ENCODE results near the gene STAC2. TPM values are rescaled to one million over a fixed set of nuclear protein-coding genes. Genes with fewer than 3 reads are reported as not detected.
"Not testable (repeated sequence)": the region's sequence is repeated elsewhere in the genome, so short reads cannot be mapped to it uniquely, and the experiment has no call there.

The STAC2 gene
- not detected for total RNA-seq

DNA sequence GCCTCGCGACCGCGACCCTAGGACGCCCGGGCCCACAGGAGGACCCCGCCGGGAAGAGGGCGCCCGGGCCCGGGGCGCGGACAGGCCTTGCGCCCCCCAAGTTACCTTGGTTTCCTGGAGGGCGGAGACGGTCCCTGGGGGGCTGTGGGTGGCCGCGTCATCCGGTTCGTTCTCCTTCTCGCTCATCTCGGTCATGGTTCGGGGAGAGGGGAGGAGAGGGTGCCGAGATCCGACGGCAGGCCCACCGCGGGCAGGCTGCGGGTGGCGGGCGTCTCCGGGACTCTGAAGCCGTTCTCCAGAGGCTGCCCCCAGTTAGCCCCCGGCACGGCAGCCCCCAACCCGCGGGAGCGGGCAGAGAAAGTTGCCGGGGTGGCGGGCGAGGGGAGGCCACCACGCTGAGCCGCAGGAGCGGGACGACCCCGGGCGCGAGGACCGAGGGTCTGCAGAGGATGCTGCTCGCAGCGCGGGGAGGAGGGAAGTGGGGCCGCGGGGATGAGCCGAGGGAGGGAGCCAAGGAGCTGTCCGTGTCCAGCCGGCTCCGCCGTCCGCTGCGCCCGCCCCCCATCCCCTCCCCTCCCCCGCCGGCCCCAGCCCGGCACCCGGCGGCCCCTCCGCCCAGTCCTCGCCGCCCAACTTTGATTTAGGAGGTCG, at the start of gene STAC2:
Gene STAC2, minus strand, starts transcription at position 638 of the 651 bp plus-strand sequence. Its CDS starts 443 bp downstream, at position 195.
- Mint-ChIP-seq H3K4me3 (peak within 1 kb of the TSS; percentile 62), H3K4me1 (peaks cover 6% of the 10 kb centered on the region), H3K9me3 (no peaks in the 10 kb centered on the region), H3K27ac (no peak within 1 kb of the TSS), H3K36me3 (ENCODE audit: low read depth) (peaks cover 3% of the 10 kb centered on the region), H3K27me3 (peaks cover 46% of the 10 kb centered on the region)
- no peak for DNase-seq
- ChIA-PET CTCF (interaction anchor here (0.9 to 1.1 kb wide), 3 partner anchors 11 to 26 kb away, joined by 3 read pairs; no protein-coding TSS in a partner anchor), POLR2A (no interaction called here)

- peaks cover 11% of the 10 kb centered on the region for H3K36me3 Mint-ChIP-seq (ENCODE audit: low read depth)
- no peak overlapping the region for H3K27ac Mint-ChIP-seq
- no peak overlapping the region for H3K4me3 Mint-ChIP-seq
- H3K4me1 Mint-ChIP-seq, result no peaks in the 10 kb centered on the region
- H3K9me3 Mint-ChIP-seq, result no peaks in the 10 kb centered on the region
- ChIA-PET POLR2A (no interaction called here), CTCF (interaction anchor here (0.6 to 1.4 kb wide), 5 partner anchors 10 to 297 kb away, joined by 3 to 4 read pairs (median 3); no protein-coding TSS in a partner anchor)
- no peaks in the 10 kb centered on the region for H3K27me3 Mint-ChIP-seq
- no peak for DNase-seq
Observed at GRCh38 chr17:39271546-39271945, 45.8 kb upstream of the STAC2 start.

GRCh38 chr17:39270923-39271322, 45.2 kb upstream of the STAC2 start:
- no peak overlapping the region for H3K4me3 Mint-ChIP-seq
- DNase-seq, result no peak
- no peaks in the 10 kb centered on the region for H3K27me3 Mint-ChIP-seq
- no peak overlapping the region for H3K27ac Mint-ChIP-seq
- CTCF ChIA-PET, result interaction anchor here (0.6 to 0.7 kb wide), 3 partner anchors 10 to 27 kb away, joined by 3 to 4 read pairs (median 3); no protein-coding TSS in a partner anchor
- no peaks in the 10 kb centered on the region for H3K9me3 Mint-ChIP-seq
- POLR2A ChIA-PET, result no interaction called here
- H3K36me3 Mint-ChIP-seq (ENCODE audit: low read depth), result peaks cover 12% of the 10 kb centered on the region
- no peaks in the 10 kb centered on the region for H3K4me1 Mint-ChIP-seq

DNA sequence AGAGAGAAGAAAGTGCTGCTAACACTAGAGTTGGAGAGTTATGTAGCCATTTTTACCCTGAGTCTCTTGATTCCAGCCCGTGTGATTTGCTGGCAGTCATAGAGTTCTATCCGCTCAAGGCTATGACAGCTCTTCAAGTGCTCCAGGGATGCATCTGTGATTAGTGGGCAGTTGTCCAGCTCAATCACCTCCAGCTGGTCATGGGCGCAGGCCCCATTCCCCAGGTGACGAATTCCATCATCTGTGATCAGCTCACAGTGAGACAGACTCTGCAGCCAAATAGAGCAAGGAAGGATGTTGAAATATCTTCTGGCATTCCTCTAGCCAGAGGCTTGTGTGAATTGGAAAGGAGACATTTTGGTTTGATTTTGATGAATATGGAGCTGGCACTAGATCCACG, 38.4 kb upstream of the STAC2 start:
- H3K9me3 Mint-ChIP-seq, result no peaks in the 10 kb centered on the region
- H3K27ac Mint-ChIP-seq, result no peak overlapping the region
- POLR2A ChIA-PET, result no interaction called here
- H3K36me3 Mint-ChIP-seq (ENCODE audit: low read depth), result peaks cover 31% of the 10 kb centered on the region
- CTCF ChIA-PET, result interaction anchor here (1.8 kb wide), 1 partner anchor 19 kb away, joined by 4 read pairs; no protein-coding TSS in a partner anchor
- no peak overlapping the region for H3K4me3 Mint-ChIP-seq
- DNase-seq, result no peak
- H3K4me1 Mint-ChIP-seq, result no peaks in the 10 kb centered on the region
- no peaks in the 10 kb centered on the region for H3K27me3 Mint-ChIP-seq

DNA sequence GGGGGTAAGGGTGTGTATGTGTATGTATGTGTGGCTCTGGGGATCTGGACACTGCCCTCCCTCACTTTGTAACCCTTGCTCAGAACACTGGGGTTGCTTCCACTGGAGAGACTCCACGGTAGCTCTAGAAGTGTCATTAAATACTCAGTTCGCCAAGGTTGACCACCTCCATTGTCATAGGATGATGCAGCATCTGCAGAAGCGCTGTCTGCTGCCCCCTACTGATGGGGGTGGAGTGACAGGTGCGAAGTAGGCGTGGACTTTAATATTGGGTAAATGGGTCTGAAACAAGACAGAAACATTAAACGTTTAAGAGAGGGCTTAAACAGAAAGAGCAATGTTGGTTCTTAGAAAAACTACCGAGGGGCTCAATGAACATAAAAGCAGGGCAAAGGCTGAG, 35.5 kb upstream of the STAC2 start:
- Mint-ChIP-seq H3K27me3 (no peaks in the 10 kb centered on the region), H3K36me3 (ENCODE audit: low read depth) (peaks cover 28% of the 10 kb centered on the region), H3K27ac (no peak overlapping the region), H3K9me3 (no peaks in the 10 kb centered on the region), H3K4me1 (no peaks in the 10 kb centered on the region), H3K4me3 (no peak overlapping the region)
- ChIA-PET POLR2A (no interaction called here), CTCF (interaction anchor here (0.6 kb wide), 1 partner anchor 17 kb away, joined by 3 read pairs; no protein-coding TSS in a partner anchor)
- no peak for DNase-seq

DNA sequence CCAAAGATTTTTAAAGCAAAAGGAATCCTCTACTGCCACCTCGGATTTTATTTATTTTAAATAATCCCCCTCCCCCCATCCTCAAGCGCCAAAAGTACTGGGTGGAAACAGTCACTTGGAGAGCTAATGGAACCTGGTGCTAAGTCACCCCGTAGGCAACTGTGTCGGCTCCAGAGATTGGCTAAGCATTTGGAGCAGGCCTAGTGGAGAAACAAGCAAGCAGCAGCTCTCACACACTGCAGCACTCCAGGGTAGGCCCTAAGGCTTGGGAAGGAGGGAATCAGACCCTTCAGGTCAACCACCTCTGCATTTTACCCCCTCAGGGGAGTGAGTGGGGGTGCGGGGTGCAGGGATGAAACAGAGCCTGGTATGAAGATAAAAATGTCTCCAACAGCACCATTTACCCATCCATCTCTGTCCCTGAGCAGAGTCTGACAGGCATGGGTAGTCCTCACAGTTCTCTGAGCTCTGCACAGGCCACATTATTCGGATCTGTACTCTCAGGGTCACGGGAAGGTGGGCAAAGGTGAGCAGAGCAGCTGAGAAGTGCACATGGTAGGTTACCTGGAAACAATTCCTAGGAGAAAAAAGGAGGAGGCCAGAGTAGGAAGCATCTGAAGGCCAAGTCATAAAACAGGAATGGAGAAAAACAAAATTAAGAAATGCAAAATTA, 27.2 kb upstream of the STAC2 start:
- DNase-seq, result no peak
- no peak overlapping the region for H3K4me3 Mint-ChIP-seq
- ChIA-PET POLR2A (no interaction called here), CTCF (interaction anchor here (0.8 kb wide), 1 partner anchor 79 kb away, joined by 3 read pairs; no protein-coding TSS in a partner anchor)
- no peak overlapping the region for H3K27ac Mint-ChIP-seq
- no peaks in the 10 kb centered on the region for H3K4me1 Mint-ChIP-seq
- peaks cover 10% of the 10 kb centered on the region for H3K36me3 Mint-ChIP-seq (ENCODE audit: low read depth)
- H3K9me3 Mint-ChIP-seq, result no peaks in the 10 kb centered on the region
- no peaks in the 10 kb centered on the region for H3K27me3 Mint-ChIP-seq

DNA sequence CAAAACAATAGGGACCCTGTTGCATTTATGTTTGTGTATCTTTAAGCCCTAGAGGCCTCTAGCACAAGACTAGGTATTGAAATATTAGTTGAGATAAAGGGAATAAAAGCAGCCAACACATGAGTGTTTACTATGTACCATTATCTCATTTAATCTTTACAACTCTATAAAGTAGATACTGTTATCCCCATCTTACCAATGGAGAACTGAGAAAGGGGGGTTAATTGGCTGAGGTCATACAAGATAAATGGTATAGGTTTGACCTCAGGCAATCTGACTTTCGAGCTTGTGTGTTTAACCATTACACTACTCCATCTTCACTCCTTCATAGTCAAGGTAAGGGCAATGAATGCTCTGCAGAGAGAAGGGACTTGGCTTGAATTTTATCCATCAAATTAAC, 26.3 kb upstream of the STAC2 start:
- no peaks in the 10 kb centered on the region for H3K4me1 Mint-ChIP-seq
- no peaks in the 10 kb centered on the region for H3K9me3 Mint-ChIP-seq
- H3K27me3 Mint-ChIP-seq, result no peaks in the 10 kb centered on the region
- H3K4me3 Mint-ChIP-seq, result no peak overlapping the region
- no peak overlapping the region for H3K27ac Mint-ChIP-seq
- ChIA-PET POLR2A (no interaction called here), CTCF (interaction anchor here (0.8 to 1.2 kb wide), 2 partner anchors 10 to 78 kb away, joined by 3 read pairs; no protein-coding TSS in a partner anchor)
- no peak for DNase-seq
- peaks cover 5% of the 10 kb centered on the region for H3K36me3 Mint-ChIP-seq (ENCODE audit: low read depth)

DNA sequence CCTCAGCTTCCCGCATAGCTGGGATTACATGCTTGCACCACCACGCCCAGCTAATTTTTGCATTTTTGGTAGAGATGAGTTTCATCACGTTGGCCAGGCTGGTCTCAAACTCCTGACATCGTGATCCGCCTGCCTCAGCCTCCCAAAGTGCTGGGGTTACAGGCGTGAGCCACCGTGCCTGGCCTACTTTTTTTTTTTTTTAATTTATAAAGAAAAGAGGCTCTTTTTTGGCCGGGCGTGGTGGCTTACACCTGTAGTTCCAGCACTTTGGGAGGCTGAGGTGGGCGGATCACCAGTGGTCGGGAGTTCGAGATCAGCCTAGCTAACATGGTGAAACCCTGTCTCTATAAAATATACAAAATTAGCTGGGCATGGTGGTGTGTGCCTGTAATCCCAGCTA, 24.3 kb upstream of the STAC2 start:
- CTCF ChIA-PET, result interaction anchor here (1.0 to 3.1 kb wide), 2 partner anchors 10 to 13 kb away, joined by 3 to 12 read pairs; no protein-coding TSS in a partner anchor
- POLR2A ChIA-PET, result not testable (repeated sequence)

GRCh38 chr17:39246274-39246673, 20.5 kb upstream of the STAC2 start:
- H3K9me3 Mint-ChIP-seq, result no peaks in the 10 kb centered on the region

More for the DNA sequence above, 24.3 kb upstream of the STAC2 start:
- not testable (repeated sequence) for H3K4me3 Mint-ChIP-seq; H3K9me3 Mint-ChIP-seq; DNase-seq; H3K27me3 Mint-ChIP-seq; H3K36me3 Mint-ChIP-seq (ENCODE audit: low read depth); H3K27ac Mint-ChIP-seq; H3K4me1 Mint-ChIP-seq

DNA sequence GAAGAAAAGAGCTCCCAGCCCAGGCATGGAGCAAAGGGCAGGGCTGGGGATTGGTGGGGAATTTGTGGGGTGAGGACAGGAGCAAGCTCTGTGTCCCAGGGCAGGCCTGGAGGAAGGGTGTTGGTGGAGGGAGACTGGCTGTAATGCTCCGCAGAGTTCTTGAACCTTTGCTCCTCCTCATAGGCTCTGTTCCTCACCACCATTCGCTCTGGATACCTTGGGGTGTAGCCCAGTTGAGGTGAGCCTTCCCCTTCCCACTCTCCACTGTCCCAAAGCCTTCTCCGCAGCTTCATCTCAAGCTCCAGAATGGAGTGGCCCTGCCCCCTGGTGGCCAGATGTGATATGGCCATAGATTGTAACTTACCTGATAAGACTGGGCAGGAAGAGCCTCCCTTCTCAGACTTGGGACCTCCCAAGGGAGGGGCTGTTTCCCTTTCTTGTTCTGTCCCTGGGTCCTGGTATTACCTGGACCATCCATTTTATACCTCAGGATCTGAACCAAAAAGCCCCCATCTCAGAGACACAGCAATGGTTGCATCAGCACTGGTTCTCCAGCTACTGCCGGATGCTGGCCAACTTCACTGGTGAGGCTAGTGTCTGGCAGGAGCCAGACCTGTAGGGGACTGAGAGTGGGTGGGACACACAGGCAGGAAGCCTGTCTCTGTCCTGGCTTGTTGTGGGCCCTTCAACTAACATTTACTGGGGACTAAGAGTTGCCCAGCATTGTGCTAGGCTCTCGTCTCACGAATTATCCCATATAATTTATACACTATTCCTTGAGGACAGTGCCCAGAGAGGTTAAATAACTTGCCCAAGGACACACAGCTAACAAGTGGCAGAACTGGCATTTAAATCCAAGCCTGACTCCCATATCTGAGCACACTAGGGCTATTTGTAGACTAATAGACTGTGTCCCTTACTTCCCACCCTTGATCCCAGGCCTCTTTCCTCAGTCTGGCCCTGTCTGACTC, 19.1 kb upstream of the STAC2 start:
- CTCF ChIA-PET, result interaction anchor here (0.6 to 2.8 kb wide), 21 partner anchors 9 to 607 kb away, joined by 3 to 20 read pairs (median 4); partner anchors contain the start of genes CACNB1 and RPL19
- H3K4me3 Mint-ChIP-seq, result no peak overlapping the region
- no peaks in the 10 kb centered on the region for H3K27me3 Mint-ChIP-seq
- no peak overlapping the region for H3K27ac Mint-ChIP-seq
- peaks cover 10% of the 10 kb centered on the region for H3K4me1 Mint-ChIP-seq
- POLR2A ChIA-PET, result no interaction called here
- no peaks in the 10 kb centered on the region for H3K36me3 Mint-ChIP-seq (ENCODE audit: low read depth)
- DNase-seq, result peak; percentile 88
- H3K9me3 Mint-ChIP-seq, result no peaks in the 10 kb centered on the region

More at GRCh38 chr17:39246274-39246673, 20.5 kb upstream of the STAC2 start:
- no peak overlapping the region for H3K27ac Mint-ChIP-seq
- peaks cover 9% of the 10 kb centered on the region for H3K4me1 Mint-ChIP-seq
- no peak for DNase-seq
- no peaks in the 10 kb centered on the region for H3K27me3 Mint-ChIP-seq
- POLR2A ChIA-PET, result no interaction called here
- H3K36me3 Mint-ChIP-seq (ENCODE audit: low read depth), result no peaks in the 10 kb centered on the region
- CTCF ChIA-PET, result interaction anchor here (0.5 to 2.8 kb wide), 5 partner anchors 10 to 118 kb away, joined by 3 to 20 read pairs (median 6); no protein-coding TSS in a partner anchor
- H3K4me3 Mint-ChIP-seq, result no peak overlapping the region

DNA sequence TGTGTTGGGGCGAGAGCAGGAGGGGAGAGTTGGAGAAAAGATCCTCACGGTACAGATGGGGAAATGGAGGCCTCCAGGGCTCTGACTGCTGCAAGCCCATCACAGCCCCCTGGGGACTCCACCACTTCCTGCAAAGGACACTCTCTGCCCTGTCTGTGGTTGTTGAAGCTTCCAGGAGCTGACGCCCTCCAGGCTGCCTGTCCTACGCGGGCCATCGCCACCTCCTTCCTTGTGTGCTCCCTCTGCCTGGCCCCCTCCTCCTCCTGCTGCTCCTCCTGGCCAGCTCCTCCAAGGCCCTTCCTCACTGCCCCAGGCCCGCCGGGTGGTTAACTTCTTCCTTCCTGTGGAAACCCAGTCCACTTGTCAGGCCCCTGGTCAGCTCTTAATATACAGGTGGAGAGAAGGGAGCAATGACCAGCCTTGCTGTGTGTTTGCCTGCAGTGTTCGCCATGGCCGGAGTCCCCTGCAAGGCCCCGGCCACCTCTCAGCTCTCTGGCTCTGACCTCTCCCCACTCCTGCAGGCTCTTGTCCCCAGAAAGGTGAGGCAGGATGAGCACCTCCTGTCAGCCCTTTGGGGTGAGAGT, 18.4 kb upstream of the STAC2 start:
- Mint-ChIP-seq H3K4me3 (no peak overlapping the region), H3K4me1 (peaks cover 17% of the 10 kb centered on the region), H3K27ac (peak overlapping the region; percentile 60), H3K27me3 (no peaks in the 10 kb centered on the region), H3K36me3 (ENCODE audit: low read depth) (no peaks in the 10 kb centered on the region), H3K9me3 (no peaks in the 10 kb centered on the region)
- CTCF ChIA-PET, result interaction anchor here (0.6 to 2.8 kb wide), 18 partner anchors 8 to 606 kb away, joined by 3 to 20 read pairs (median 4); partner anchors contain the start of genes CACNB1 and RPL19
- no peak for DNase-seq
- POLR2A ChIA-PET, result no interaction called here

GRCh38 chr17:39243155-39243554, 17.4 kb upstream of the STAC2 start:
- H3K27me3 Mint-ChIP-seq, result no peaks in the 10 kb centered on the region
- no peaks in the 10 kb centered on the region for H3K36me3 Mint-ChIP-seq (ENCODE audit: low read depth)
- CTCF ChIA-PET, result interaction anchor here (0.5 to 1.8 kb wide), 2 partner anchors 11 to 264 kb away, joined by 5 to 13 read pairs; no protein-coding TSS in a partner anchor
- H3K4me1 Mint-ChIP-seq, result peaks cover 25% of the 10 kb centered on the region
- no peak overlapping the region for H3K27ac Mint-ChIP-seq
- DNase-seq, result no peak
- no peaks in the 10 kb centered on the region for H3K9me3 Mint-ChIP-seq
- no peak overlapping the region for H3K4me3 Mint-ChIP-seq
- POLR2A ChIA-PET, result no interaction called here
